Transverse colon (tissue), 4 donors: ENCODE data around the gene HAX1.

Source experiments
- EP300 ChIP-seq: sonication (generic); formaldehyde crosslinking; IDR thresholded peaks from one replicate; pipeline ENCODE4 v1.6.1; 2017; ENCODE audit warnings: antibody characterized with exemption, low read depth
- POLR2A ChIP-seq: fragments of 450-650 bp; IDR thresholded peaks from one replicate; pipeline ENCODE4 v1.6.1; 2016; ENCODE audit warnings: antibody characterized with exemption, mild to moderate bottlenecking, moderate library complexity
- POLR2AphosphoS5 ChIP-seq, 3 donors: sonication (generic); formaldehyde crosslinking; IDR thresholded peaks; one replicate each; pipeline ENCODE4 v1.6.1; 2016; ENCODE audit warnings: antibody characterized with exemption in 3 of 3
- TF ChIP-seq, protein P1 (sequence below), 5 experiments: fragments of 200-600 bp in 3 of 5; fragments of 450-650 bp in 2 of 5; sonication (generic) in 3 of 5; IDR thresholded peaks; 1 replicate in 2 of 5; 2 replicates in 3 of 5; pipeline ENCODE4 v1.5.1; 2016 to 2017; ENCODE audit warnings: antibody characterized with exemption in 5 of 5, inconsistent platforms in 3 of 5, mild to moderate bottlenecking in 2 of 5, moderate library complexity in 1 of 5

- TF ChIP-seq, protein P1, sequence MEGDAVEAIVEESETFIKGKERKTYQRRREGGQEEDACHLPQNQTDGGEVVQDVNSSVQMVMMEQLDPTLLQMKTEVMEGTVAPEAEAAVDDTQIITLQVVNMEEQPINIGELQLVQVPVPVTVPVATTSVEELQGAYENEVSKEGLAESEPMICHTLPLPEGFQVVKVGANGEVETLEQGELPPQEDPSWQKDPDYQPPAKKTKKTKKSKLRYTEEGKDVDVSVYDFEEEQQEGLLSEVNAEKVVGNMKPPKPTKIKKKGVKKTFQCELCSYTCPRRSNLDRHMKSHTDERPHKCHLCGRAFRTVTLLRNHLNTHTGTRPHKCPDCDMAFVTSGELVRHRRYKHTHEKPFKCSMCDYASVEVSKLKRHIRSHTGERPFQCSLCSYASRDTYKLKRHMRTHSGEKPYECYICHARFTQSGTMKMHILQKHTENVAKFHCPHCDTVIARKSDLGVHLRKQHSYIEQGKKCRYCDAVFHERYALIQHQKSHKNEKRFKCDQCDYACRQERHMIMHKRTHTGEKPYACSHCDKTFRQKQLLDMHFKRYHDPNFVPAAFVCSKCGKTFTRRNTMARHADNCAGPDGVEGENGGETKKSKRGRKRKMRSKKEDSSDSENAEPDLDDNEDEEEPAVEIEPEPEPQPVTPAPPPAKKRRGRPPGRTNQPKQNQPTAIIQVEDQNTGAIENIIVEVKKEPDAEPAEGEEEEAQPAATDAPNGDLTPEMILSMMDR (IDR thresholded peaks at IDR 0.05) = no peak
- TF ChIP-seq POLR2A (no peak), POLR2AphosphoS5 (IDR thresholded peaks at IDR 0.05) (no peak), EP300 (no peak)
Observed at GRCh38 chr1:154301582-154301981, 29.2 kb downstream of the HAX1 start.
